ENCODE data around the gene NIN.

- no peak for TF ChIP-seq POLR2AphosphoS5 (IDR thresholded peaks at IDR 0.05; ENCODE audit: low read depth, low read length)
- TF ChIP-seq REST (IDR thresholded peaks at IDR 0.05; ENCODE audit: insufficient read depth in 1 of 2, low read depth in 2 of 2, low read length in 2 of 2): no peak
These were observed 90.1 kb downstream of the NIN start for GRCh38 chr14:50740856-50741255.

All from PFSK-1 (cell line).